Right ventricle myocardium superior (tissue), 1 donor: ENCODE measurements around the gene MAST2. TPM values are rescaled to one million over a fixed set of nuclear protein-coding genes. Genes with fewer than 3 reads are reported as not detected.

Experiments
- ATAC-seq: fragments of 200-7000 bp; cut with Tn5 transposase; one replicate; pipeline ENCODE4 v1.9.1; 2020; ENCODE audit warnings: mild to moderate bottlenecking; ENCODE audit not compliant: poor library complexity
- DNase-seq: peaks from one replicate; pipeline ENCODE4 v3.0.0-alpha.2; 2020
- intact Hi-C: fragments of 100-400 bp; cut with DNase I; formaldehyde crosslinking; loops from one replicate; pipeline ENCODE4 v1.11.2; 2022
- long read RNA-seq: library from polyadenylated mRNA; unstranded; transcript quantifications from one replicate; pipeline ENCODE4 v2.0.0, GENCODE V29; 2021
- total RNA-seq: library from RNA; stranded (reverse); fragmentation: NEBNext Ultra II Directional; extraction: Animal tissue kit (Norgen Biotek cat#: 25700); gene quantifications from one replicate; pipeline ENCODE4 v1.2.1, GENCODE V29; 2021
- donor health status: DM: no; HTN: yes; CAD: no; lungs with severe emphysema.

Gene MAST2
- total RNA-seq: 97.0 TPM
- long read RNA-seq, partial matches to known transcripts: 132 of 151 reads
- long read RNA-seq, other reads (novel, unspliced or antisense): 19 of 151 reads

- ATAC-seq (peak; percentile 100), DNase-seq (peak; percentile 94)
- intact Hi-C loops: no loop called here
Measured at GRCh38 chr1:45803299-45803780, at the start of gene MAST2. MAST2 (plus strand) TSS chr1:45803612; CDS start chr1:45803896, 284 bp downstream.

DNA sequence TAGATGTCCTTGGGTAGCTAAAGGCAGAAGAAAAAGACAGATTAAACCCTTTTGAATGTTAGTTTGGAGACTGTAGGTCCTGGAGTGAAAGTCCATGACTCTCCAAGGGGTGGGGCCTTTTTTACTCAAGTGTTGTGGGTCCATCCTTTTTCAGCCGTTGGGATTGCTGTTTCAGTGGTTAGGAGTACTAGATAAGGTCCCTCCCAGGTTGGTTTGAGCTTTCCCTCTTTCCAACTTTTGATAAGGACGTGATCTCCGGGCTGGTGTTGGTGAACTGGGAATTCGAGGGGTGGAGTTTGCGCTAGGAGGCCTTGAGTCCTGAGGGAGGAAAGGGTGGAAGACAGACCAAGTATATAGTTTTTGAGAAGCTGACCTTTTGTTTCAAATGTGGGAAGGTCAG is 47.7 kb upstream of the MAST2 start:
- no peak for DNase-seq

DNA sequence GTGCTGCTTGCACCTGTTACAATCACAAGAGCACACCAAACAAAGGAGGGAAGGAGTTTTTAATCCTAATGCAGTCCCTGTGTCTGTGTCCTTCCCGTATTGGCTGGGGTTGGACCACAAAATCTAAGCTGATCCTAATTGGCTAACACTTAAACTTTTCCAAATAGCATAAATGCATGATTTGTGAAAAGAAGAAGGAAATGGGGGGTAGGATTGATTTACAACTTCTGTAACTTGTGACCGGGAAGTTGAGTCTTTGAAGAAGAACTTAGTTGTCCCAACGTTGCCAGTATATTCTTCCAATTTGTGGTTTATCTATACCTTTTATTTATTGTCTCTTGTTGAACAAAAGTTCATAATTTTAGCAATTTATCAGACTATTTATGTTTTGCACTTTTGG is 41.1 kb upstream of the MAST2 start:
- no peak for ATAC-seq
- no peak for DNase-seq
- intact Hi-C loops: no loop called here

More for the DNA sequence above, 47.7 kb upstream of the MAST2 start:
- intact Hi-C loops: no loop called here
- ATAC-seq: no peak

DNA sequence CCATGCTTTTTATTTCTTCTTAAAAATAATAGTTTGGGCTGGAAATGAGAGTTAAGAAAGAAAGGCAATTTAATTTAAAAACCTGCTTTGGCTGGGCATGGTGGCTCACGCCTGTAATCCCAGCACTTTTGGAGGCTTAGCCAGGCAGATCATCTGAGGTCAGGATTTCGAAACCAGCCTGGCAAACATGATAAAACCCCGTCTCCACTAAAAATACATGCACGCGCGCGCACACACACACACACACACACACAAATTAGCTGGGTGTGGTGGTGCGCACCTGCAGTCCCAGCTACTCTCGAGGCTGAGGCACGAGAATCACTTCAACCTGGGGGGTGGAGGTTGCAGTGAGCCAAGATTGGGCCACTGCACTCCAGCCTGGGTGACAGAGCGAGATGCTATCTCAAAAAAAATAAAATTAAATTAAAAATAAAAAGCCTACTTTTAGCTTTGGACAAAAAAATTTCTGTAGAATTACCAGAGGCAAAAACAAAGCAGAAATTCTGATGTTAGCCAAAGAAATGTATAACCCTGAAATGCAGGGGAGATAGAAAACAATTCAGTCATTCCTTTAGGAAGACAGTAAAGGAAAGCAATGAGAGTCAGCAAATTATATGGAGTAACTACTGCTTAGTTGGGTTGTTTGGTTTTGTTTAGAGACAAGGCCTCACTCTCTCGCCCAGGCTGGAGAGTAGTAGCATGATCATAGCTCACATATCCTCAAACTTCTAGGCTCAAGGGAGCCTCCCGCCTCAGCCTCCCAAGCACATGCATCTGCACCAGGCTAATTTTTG is 37.2 kb upstream of the MAST2 start:
- intact Hi-C loops: no loop called here
- DNase-seq (no peak), ATAC-seq (no peak)

GRCh38 chr1:45767035-45767434 is 36.4 kb upstream of the MAST2 start:
- no peak for DNase-seq
- intact Hi-C loops: no loop called here
- ATAC-seq: no peak

GRCh38 chr1:45769261-45769932 is 34.0 kb upstream of the MAST2 start:
- DNase-seq: no peak
- intact Hi-C loops: no loop called here
- no peak for ATAC-seq

GRCh38 chr1:45772971-45773370 is 30.4 kb upstream of the MAST2 start:
- no peak for ATAC-seq
- intact Hi-C loops: no loop called here

GRCh38 chr1:45775794-45776193 is 27.6 kb upstream of the MAST2 start:
- ATAC-seq (no peak), DNase-seq (no peak)
- intact Hi-C loops: no loop called here

More at GRCh38 chr1:45772971-45773370, 30.4 kb upstream of the MAST2 start:
- no peak for DNase-seq

- DNase-seq: no peak
- no peak for ATAC-seq
- intact Hi-C loops: no loop called here
Measured at GRCh38 chr1:45785583-45785982, 17.8 kb upstream of the MAST2 start.

DNA sequence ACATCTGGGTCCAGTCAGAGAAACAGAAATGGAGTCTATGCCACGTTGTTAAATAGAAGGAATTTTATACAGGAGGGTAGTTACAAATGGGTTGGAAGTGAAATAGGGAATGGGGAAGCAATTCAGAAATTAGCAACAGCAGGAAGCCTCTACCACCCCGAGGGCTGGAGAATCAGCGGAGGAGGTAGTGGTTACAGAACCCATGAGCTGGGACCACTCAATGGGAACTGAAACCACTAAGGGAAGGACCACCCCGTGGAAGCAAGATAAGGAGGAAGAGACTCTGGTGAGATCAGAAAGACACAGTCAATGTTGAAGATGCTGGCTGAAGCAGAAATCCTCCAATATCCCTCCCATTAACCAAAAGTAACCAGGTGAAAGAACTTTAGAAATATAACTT is 15.5 kb upstream of the MAST2 start:
- intact Hi-C loops: no loop called here
- DNase-seq (no peak), ATAC-seq (no peak)

- intact Hi-C loops: no loop called here
- DNase-seq (no peak), ATAC-seq (no peak)
Measured at GRCh38 chr1:45789601-45790000, 13.8 kb upstream of the MAST2 start.

DNA sequence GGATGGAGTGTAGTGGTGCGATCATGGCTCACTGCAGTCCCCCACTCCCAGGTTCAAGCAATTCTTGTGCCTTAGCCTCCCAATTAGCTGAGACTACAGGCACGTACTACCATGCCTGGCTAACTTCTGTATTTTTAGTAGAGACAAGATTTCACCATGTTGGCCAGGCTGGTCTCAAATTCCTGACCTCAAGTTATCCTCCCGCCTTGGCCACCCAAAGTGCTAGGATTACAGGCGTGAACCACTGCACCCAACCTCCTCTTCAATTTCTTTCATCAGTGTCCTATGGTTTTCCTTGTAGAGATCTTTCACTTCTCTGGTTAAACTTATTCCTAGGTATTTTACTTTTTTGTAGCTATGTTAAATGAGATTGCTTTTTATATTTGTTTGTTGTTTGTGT is 10.7 kb upstream of the MAST2 start:
- intact Hi-C loops: no loop called here
- no peak for DNase-seq
- no peak for ATAC-seq

DNA sequence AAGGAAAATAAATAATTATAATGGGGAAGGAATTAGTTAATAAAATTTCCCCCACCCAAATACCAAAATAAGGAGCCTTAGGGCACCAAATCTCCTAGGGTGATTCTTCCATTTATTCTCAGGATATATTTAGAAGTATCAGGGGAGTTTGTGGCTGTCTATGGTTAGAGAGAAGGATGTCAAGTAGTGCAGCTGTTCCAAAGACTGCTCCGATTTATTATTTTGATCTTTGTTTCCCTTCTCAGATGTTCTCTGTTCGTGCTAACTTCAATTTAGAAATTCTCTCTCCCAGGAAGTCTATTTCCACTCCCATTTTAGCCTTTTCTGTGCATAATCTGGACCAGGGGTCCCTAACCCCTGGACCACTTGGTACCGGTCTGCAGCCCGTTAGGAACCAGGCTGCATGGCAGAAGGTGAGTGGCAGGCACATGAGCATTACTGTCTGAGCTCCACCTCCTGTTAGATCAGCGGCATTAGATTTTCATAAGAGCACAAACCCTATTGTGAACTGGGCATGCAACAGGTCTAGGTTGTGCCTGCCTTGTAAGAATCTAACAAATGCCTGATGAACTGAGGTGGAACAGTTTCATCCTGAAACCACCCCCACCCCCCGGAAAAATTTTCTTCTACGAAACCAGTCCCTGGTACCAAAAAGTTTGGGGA is 9.3 kb upstream of the MAST2 start:
- DNase-seq: no peak
- intact Hi-C loops: no loop called here
- ATAC-seq: no peak

DNA sequence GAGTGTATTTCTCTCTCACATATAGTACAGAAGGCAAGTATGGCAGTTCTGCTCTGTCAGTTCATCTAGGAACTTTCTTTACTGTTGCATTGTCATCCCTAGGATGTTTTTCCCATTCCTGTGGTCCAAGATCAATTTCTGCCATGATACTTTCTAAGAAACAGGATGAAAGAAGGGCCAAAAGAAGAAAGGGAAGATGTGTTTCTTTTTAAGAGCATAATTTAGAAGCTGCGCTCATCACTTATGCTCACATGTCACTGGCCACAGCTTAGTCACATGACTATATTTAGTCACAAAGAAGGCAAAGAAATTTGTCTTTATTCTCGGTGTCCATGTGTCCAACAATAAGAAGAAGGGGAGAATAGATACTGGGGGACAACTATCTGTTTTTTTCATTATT is 7.0 kb upstream of the MAST2 start:
- intact Hi-C loops: no loop called here
- DNase-seq (no peak), ATAC-seq (no peak)

DNA sequence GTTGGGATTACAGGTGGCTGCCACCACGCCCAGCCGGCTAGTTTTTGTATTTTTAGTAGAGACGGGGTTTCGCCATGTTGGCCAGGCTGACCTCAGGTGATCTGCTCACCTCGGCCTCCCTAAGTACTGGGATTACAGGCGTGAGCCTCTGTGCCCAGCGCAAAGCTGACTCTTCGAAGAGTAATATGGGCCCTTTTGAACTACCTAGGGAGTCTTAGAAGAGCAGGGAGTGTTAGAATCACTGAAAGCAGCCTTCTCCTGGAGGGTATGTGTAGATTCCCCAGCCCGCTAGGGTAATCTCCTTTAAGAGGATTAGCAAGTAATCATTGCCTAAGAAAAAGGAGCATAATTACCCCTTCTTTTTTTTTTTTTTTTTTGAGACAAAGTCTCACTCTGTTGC is 6.5 kb upstream of the MAST2 start:
- DNase-seq (no peak), ATAC-seq (no peak)
- intact Hi-C loops: no loop called here

DNA sequence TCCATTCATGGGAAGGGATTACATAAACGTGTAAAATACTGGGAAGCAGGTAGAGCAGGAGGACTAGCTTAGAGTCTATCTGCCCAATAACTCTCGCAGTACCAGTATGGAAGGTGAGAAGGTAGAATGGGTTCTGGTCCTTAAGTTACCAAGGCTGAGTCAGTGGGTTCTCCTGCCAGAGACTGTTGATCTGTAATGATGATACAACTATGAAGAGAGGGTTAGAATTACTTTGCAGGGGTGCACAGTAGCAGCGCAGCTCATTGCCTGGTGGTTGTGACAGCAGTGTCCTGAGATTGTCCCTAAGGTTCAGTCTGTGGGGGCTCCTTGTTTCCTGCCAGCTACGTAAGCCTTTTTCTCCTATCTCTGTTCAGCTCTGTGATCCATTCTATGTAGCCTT is 2.5 kb upstream of the MAST2 start:
- ATAC-seq (no peak), DNase-seq (no peak)
- intact Hi-C loops: no loop called here

GRCh38 chr1:45802343-45803298 is 791 bp upstream of the MAST2 start:
- peak; percentile 81 for DNase-seq
- peak; percentile 72 for ATAC-seq
- intact Hi-C loops: no loop called here
